Mammary epithelial cell (primary cell): ENCODE results near the gene ZNF584.
"Not testable (repeated sequence)": the region's sequence is repeated elsewhere in the genome, so short reads cannot be mapped to it uniquely, and the experiment has no call there.

Source experiments
- CTCF ChIP-seq, 2 donors: IDR thresholded peaks in 1 of 2; conservative IDR thresholded peaks in 1 of 2; 2 replicates each; pipeline ENCODE4 v1.5.1; 2011 to 2012; ENCODE audit warnings: inconsistent platforms in 2 of 2, low read length in 2 of 2, mild to moderate bottlenecking in 2 of 2, control low read depth in 1 of 2, low read depth in 1 of 2; ENCODE audit not compliant: insufficient read depth in 1 of 2; ENCODE audit errors: extremely low read depth in 1 of 2
- EZH2 ChIP-seq: IDR thresholded peaks from 2 replicates; pipeline ENCODE4 v1.6.1; 2012; ENCODE audit warnings: low read length, inconsistent platforms, borderline replicate concordance

DNA sequence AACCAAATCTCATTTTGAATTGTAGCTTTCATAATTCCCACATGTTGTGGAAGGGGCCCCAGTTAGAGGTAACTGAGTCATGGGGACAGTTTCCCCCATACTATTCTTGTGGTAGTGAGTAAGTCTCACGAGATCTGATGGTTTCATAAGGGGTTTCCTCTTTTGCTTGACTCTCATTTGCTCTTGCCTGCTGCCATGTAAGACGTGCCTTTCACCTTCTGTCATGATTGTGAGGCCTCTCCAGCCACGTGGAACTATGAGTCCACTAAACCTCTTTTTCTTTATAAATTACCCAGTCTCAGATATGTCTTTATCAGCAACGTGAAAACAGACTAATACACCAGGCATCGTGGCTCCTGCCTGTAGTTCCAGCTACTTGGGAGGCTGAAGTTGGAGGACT is 41.5 kb downstream of the ZNF584 start:
- not testable (repeated sequence) for TF ChIP-seq CTCF (conservative IDR thresholded peaks at IDR 0.05 in 1 of 2, IDR thresholded peaks at IDR 0.05 in 1 of 2; ENCODE audit: extremely low read depth in 1 of 2, insufficient read depth in 1 of 2, low read depth in 1 of 2, low read length in 2 of 2); EZH2
